Suprapubic skin (tissue), 4 donors: Measurements from ENCODE around the gene F10.

Source experiments
- CTCF ChIP-seq, 2 donors: fragments of 200-600 bp in 1 of 2; fragments of 450-650 bp in 1 of 2; sonication (generic) in 1 of 2; IDR thresholded peaks; one replicate each; pipeline ENCODE4 v1.5.1; 2016 to 2019; ENCODE audit warnings: antibody characterized with exemption in 2 of 2, mild to moderate bottlenecking in 1 of 2, moderate library complexity in 1 of 2
- EP300 ChIP-seq: sonication (generic); formaldehyde crosslinking; IDR thresholded peaks from one replicate; pipeline ENCODE4 v1.6.1; 2017; ENCODE audit warnings: antibody characterized with exemption
- POLR2A ChIP-seq, 2 donors: fragments of 450-650 bp; IDR thresholded peaks; one replicate each; pipeline ENCODE4 v1.6.1; 2017; ENCODE audit warnings: antibody characterized with exemption in 2 of 2, mild to moderate bottlenecking in 2 of 2, moderate library complexity in 2 of 2
- POLR2AphosphoS5 ChIP-seq, 3 donors: sonication (generic); formaldehyde crosslinking; IDR thresholded peaks; one replicate each; pipeline ENCODE4 v1.6.1; 2017; ENCODE audit warnings: antibody characterized with exemption in 3 of 3

- TF ChIP-seq CTCF (IDR thresholded peaks at IDR 0.05), result no peak
- no peak for TF ChIP-seq POLR2A (IDR thresholded peaks at IDR 0.05)
- no peak for TF ChIP-seq POLR2AphosphoS5 (IDR thresholded peaks at IDR 0.05)
- no peak for TF ChIP-seq EP300
Measured at GRCh38 chr13:113145911-113146598, 23.5 kb downstream of the F10 start.
